ENCODE measurements around the gene BRF1.

BRF1 gene

GRCh38 chr14:105192866-105193731 lies 107.7 kb downstream of the BRF1 start:
- no peak for DNase-seq
- H4K8ac ChIP-seq (ENCODE audit: low read length): no peak overlapping the region
- H3K4me1 ChIP-seq (ENCODE audit: control insufficient read depth, insufficient read depth, low read depth, low read length): peaks cover 25% of the 10 kb centered on the region
- no peak overlapping the region for H2BK120ac ChIP-seq (ENCODE audit: low read depth, low read length)
- no peak overlapping the region for H3K27ac ChIP-seq (ENCODE audit: low read length, poor library complexity, severe bottlenecking)
- no peak overlapping the region for H3K18ac ChIP-seq (ENCODE audit: low read depth in 1 of 2, low read length in 2 of 2)
- peaks cover 45 to 77% of the 10 kb centered on the region in 2 experiments for H3K27me3 ChIP-seq (ENCODE audit: control insufficient read depth in 1 of 2, insufficient read depth in 1 of 2, low read length in 2 of 2)
- H3K14ac ChIP-seq (ENCODE audit: low read length in 2 of 2): no peak overlapping the region
- H3K9me3 ChIP-seq (ENCODE audit: control insufficient read depth, low read length): peaks cover 5% of the 10 kb centered on the region
- WGBS: 81% methylated on average over 28 of the region's 29 CpGs
- no peak overlapping the region for H2BK15ac ChIP-seq (ENCODE audit: low read depth, poor library complexity, severe bottlenecking)
- no peaks in the 10 kb centered on the region for H3K79me1 ChIP-seq (replicated peaks; ENCODE audit: low read length, poor library complexity, severe bottlenecking)
- no peak overlapping the region for H4K91ac ChIP-seq (ENCODE audit: low read length)
- H2BK5ac ChIP-seq (ENCODE audit: low read depth, low read length, poor library complexity, severe bottlenecking): no peak overlapping the region
- no peak overlapping the region for H3K4ac ChIP-seq (ENCODE audit: low read depth in 1 of 2, low read length in 2 of 2)
- H2AK5ac ChIP-seq (ENCODE audit: low read length, severe bottlenecking): no peak overlapping the region
- H3K36me3 ChIP-seq (ENCODE audit: control insufficient read depth in 1 of 2, insufficient read depth in 2 of 2, low read depth in 1 of 2, low read length in 2 of 2): no peaks in the 10 kb centered on the region
- H2BK12ac ChIP-seq (ENCODE audit: low read length in 2 of 2): no peak overlapping the region
- peak overlapping the region in 1 of 2 experiments; percentile 24 for H3K4me3 ChIP-seq (ENCODE audit: insufficient read depth in 1 of 2, low read depth in 1 of 2, low read length in 2 of 2)
- H3K4me2 ChIP-seq (ENCODE audit: low read length, poor library complexity, severe bottlenecking): no peak overlapping the region
- H3K23ac ChIP-seq (ENCODE audit: low read length in 2 of 2): no peak overlapping the region
- no peak overlapping the region for H3K9ac ChIP-seq (ENCODE audit: low read length)
- no peak overlapping the region for H2AFZ ChIP-seq (ENCODE audit: low read depth, low read length)

GRCh38 chr14:105187935-105188524 lies 112.8 kb downstream of the BRF1 start:
- H3K9ac ChIP-seq (ENCODE audit: low read length): no peak overlapping the region
- no peak overlapping the region for H3K4me2 ChIP-seq (ENCODE audit: low read length, poor library complexity, severe bottlenecking)
- H3K23ac ChIP-seq (ENCODE audit: low read length in 2 of 2): no peak overlapping the region
- H3K14ac ChIP-seq (ENCODE audit: low read length in 2 of 2): no peak overlapping the region
- H2BK15ac ChIP-seq (ENCODE audit: low read depth, poor library complexity, severe bottlenecking): no peak overlapping the region
- H3K4me3 ChIP-seq (ENCODE audit: insufficient read depth in 1 of 2, low read depth in 1 of 2, low read length in 2 of 2): peak overlapping the region in 1 of 2 experiments; percentile 26
- no peak overlapping the region for H2BK120ac ChIP-seq (ENCODE audit: low read depth, low read length)
- peaks cover 18 to 48% of the 10 kb centered on the region in 2 experiments for H3K27me3 ChIP-seq (ENCODE audit: control insufficient read depth in 1 of 2, insufficient read depth in 1 of 2, low read length in 2 of 2)
- H3K79me1 ChIP-seq (replicated peaks; ENCODE audit: low read length, poor library complexity, severe bottlenecking): no peaks in the 10 kb centered on the region
- H3K36me3 ChIP-seq (ENCODE audit: control insufficient read depth in 1 of 2, insufficient read depth in 2 of 2, low read depth in 1 of 2, low read length in 2 of 2): no peaks in the 10 kb centered on the region
- H3K27ac ChIP-seq (ENCODE audit: low read length, poor library complexity, severe bottlenecking): no peak overlapping the region
- peaks cover 10% of the 10 kb centered on the region for H3K9me3 ChIP-seq (ENCODE audit: control insufficient read depth, low read length)
- no peak overlapping the region for H4K8ac ChIP-seq (ENCODE audit: low read length)
- no peak overlapping the region for H2AFZ ChIP-seq (ENCODE audit: low read depth, low read length)
- no peak for DNase-seq
- no peak overlapping the region for H2AK5ac ChIP-seq (ENCODE audit: low read length, severe bottlenecking)
- peaks cover 2% of the 10 kb centered on the region for H3K4me1 ChIP-seq (ENCODE audit: control insufficient read depth, insufficient read depth, low read depth, low read length)
- H2BK12ac ChIP-seq (ENCODE audit: low read length in 2 of 2): no peak overlapping the region
- no peak overlapping the region for H3K4ac ChIP-seq (ENCODE audit: low read depth in 1 of 2, low read length in 2 of 2)
- H4K91ac ChIP-seq (ENCODE audit: low read length): no peak overlapping the region
- H3K18ac ChIP-seq (ENCODE audit: low read depth in 1 of 2, low read length in 2 of 2): no peak overlapping the region
- H2BK5ac ChIP-seq (ENCODE audit: low read depth, low read length, poor library complexity, severe bottlenecking): no peak overlapping the region
- 73% methylated on average over 14 of the region's 14 CpGs for WGBS

GRCh38 chr14:105187116-105187515 lies 113.7 kb downstream of the BRF1 start:
- H3K4ac ChIP-seq (ENCODE audit: low read depth in 1 of 2, low read length in 2 of 2): no peak overlapping the region
- peaks cover 10% of the 10 kb centered on the region for H3K9me3 ChIP-seq (ENCODE audit: control insufficient read depth, low read length)
- peaks cover 20 to 57% of the 10 kb centered on the region in 2 experiments for H3K27me3 ChIP-seq (ENCODE audit: control insufficient read depth in 1 of 2, insufficient read depth in 1 of 2, low read length in 2 of 2)
- WGBS: 90% methylated on average over 4 of the region's 4 CpGs
- H4K8ac ChIP-seq (ENCODE audit: low read length): no peak overlapping the region
- no peak overlapping the region for H2AFZ ChIP-seq (ENCODE audit: low read depth, low read length)
- H3K4me2 ChIP-seq (ENCODE audit: low read length, poor library complexity, severe bottlenecking): no peak overlapping the region
- no peak overlapping the region for H3K14ac ChIP-seq (ENCODE audit: low read length in 2 of 2)
- no peak overlapping the region for H2BK15ac ChIP-seq (ENCODE audit: low read depth, poor library complexity, severe bottlenecking)
- H3K79me1 ChIP-seq (replicated peaks; ENCODE audit: low read length, poor library complexity, severe bottlenecking): no peaks in the 10 kb centered on the region
- no peak overlapping the region for H3K18ac ChIP-seq (ENCODE audit: low read depth in 1 of 2, low read length in 2 of 2)
- no peak overlapping the region for H3K9ac ChIP-seq (ENCODE audit: low read length)
- H2BK12ac ChIP-seq (ENCODE audit: low read length in 2 of 2): no peak overlapping the region
- no peaks in the 10 kb centered on the region for H3K36me3 ChIP-seq (ENCODE audit: control insufficient read depth in 1 of 2, insufficient read depth in 2 of 2, low read depth in 1 of 2, low read length in 2 of 2)
- peaks cover 1% of the 10 kb centered on the region for H3K4me1 ChIP-seq (ENCODE audit: control insufficient read depth, insufficient read depth, low read depth, low read length)
- no peak overlapping the region for H3K27ac ChIP-seq (ENCODE audit: low read length, poor library complexity, severe bottlenecking)
- no peak overlapping the region for H2BK5ac ChIP-seq (ENCODE audit: low read depth, low read length, poor library complexity, severe bottlenecking)
- H2AK5ac ChIP-seq (ENCODE audit: low read length, severe bottlenecking): no peak overlapping the region
- no peak overlapping the region for H2BK120ac ChIP-seq (ENCODE audit: low read depth, low read length)
- H3K23ac ChIP-seq (ENCODE audit: low read length in 2 of 2): no peak overlapping the region
- no peak overlapping the region for H4K91ac ChIP-seq (ENCODE audit: low read length)
- no peak overlapping the region for H3K4me3 ChIP-seq (ENCODE audit: insufficient read depth in 1 of 2, low read depth in 1 of 2, low read length in 2 of 2)
- no peak for DNase-seq

- Histone ChIP-seq H3K23ac (ENCODE audit: low read length in 2 of 2) (no peak overlapping the region), H2AFZ (ENCODE audit: low read depth, low read length) (no peak overlapping the region), H3K4me1 (ENCODE audit: control insufficient read depth, insufficient read depth, low read depth, low read length) (peaks cover 7% of the 10 kb centered on the region), H3K79me1 (replicated peaks; ENCODE audit: low read length, poor library complexity, severe bottlenecking) (no peaks in the 10 kb centered on the region), H3K4me3 (ENCODE audit: insufficient read depth in 1 of 2, low read depth in 1 of 2, low read length in 2 of 2) (no peak overlapping the region), H4K91ac (ENCODE audit: low read length) (no peak overlapping the region), H3K36me3 (ENCODE audit: control insufficient read depth in 1 of 2, insufficient read depth in 2 of 2, low read depth in 1 of 2, low read length in 2 of 2) (no peaks in the 10 kb centered on the region), H2AK5ac (ENCODE audit: low read length, severe bottlenecking) (no peak overlapping the region), H3K4me2 (ENCODE audit: low read length, poor library complexity, severe bottlenecking) (no peak overlapping the region), H3K27ac (ENCODE audit: low read length, poor library complexity, severe bottlenecking) (no peak overlapping the region), H2BK12ac (ENCODE audit: low read length in 2 of 2) (no peak overlapping the region), H3K9ac (ENCODE audit: low read length) (no peak overlapping the region), H2BK5ac (ENCODE audit: low read depth, low read length, poor library complexity, severe bottlenecking) (no peak overlapping the region), H3K14ac (ENCODE audit: low read length in 2 of 2) (no peak overlapping the region), H2BK15ac (ENCODE audit: low read depth, poor library complexity, severe bottlenecking) (no peak overlapping the region), H4K8ac (ENCODE audit: low read length) (no peak overlapping the region), H2BK120ac (ENCODE audit: low read depth, low read length) (no peak overlapping the region), H3K9me3 (ENCODE audit: control insufficient read depth, low read length) (peaks cover 10% of the 10 kb centered on the region), H3K4ac (ENCODE audit: low read depth in 1 of 2, low read length in 2 of 2) (no peak overlapping the region), H3K27me3 (ENCODE audit: control insufficient read depth in 1 of 2, insufficient read depth in 1 of 2, low read length in 2 of 2) (peaks cover 26 to 57% of the 10 kb centered on the region in 2 experiments), H3K18ac (ENCODE audit: low read depth in 1 of 2, low read length in 2 of 2) (no peak overlapping the region)
- no peak for DNase-seq
- WGBS: 72% methylated on average over 4 of the region's 4 CpGs
Measured at GRCh38 chr14:105185973-105186372, 114.8 kb downstream of the BRF1 start.

Data from mesenchymal stem cell (in vitro differentiated cells and primary cell).